GM21619 (cell line): ENCODE data around the gene TMOD2.

Experiments used
- ATAC-seq: cut with Tn5 transposase; IDR thresholded peaks from one replicate; pipeline ENCODE4 v1.9.1; 2021; ENCODE audit not compliant: unreplicated experiment

TMOD2 gene

GRCh38 chr15:51848811-51849210 lies 97.4 kb downstream of the TMOD2 start:
- no peak for ATAC-seq

GRCh38 chr15:51849860-51850259 lies 98.5 kb downstream of the TMOD2 start:
- no peak for ATAC-seq

- ATAC-seq: no peak
Measured at GRCh38 chr15:51853998-51854397, 102.6 kb downstream of the TMOD2 start.

- ATAC-seq: no peak
Measured at GRCh38 chr15:51855612-51856011, 104.2 kb downstream of the TMOD2 start.

- ATAC-seq: no peak
Measured at GRCh38 chr15:51856714-51857380, 105.5 kb downstream of the TMOD2 start.

- no peak for ATAC-seq
Measured at GRCh38 chr15:51861557-51862359, 110.4 kb downstream of the TMOD2 start.

- no peak for ATAC-seq
Measured at GRCh38 chr15:51863131-51863530, 111.7 kb downstream of the TMOD2 start.

GRCh38 chr15:51864408-51865056 lies 113.1 kb downstream of the TMOD2 start:
- ATAC-seq: no peak

GRCh38 chr15:51865317-51865716 lies 113.9 kb downstream of the TMOD2 start:
- no peak for ATAC-seq
